AG08395 (cell line): ENCODE measurements around the gene TXNRD2.

Experiments used
- DNase-seq: peaks from one replicate; pipeline ENCODE4 v3.0.0; 2012; ENCODE audit warnings: mixed read lengths, low spot score

Gene TXNRD2

GRCh38 chr22:19875531-19876313 is 65.9 kb downstream of the TXNRD2 start:
- no peak for DNase-seq

- DNase-seq: no peak
Measured at GRCh38 chr22:19875061-19875530, 66.5 kb downstream of the TXNRD2 start.

GRCh38 chr22:19874307-19875060 is 67.1 kb downstream of the TXNRD2 start:
- no peak for DNase-seq

GRCh38 chr22:19873960-19874306 is 67.7 kb downstream of the TXNRD2 start:
- no peak for DNase-seq

DNA sequence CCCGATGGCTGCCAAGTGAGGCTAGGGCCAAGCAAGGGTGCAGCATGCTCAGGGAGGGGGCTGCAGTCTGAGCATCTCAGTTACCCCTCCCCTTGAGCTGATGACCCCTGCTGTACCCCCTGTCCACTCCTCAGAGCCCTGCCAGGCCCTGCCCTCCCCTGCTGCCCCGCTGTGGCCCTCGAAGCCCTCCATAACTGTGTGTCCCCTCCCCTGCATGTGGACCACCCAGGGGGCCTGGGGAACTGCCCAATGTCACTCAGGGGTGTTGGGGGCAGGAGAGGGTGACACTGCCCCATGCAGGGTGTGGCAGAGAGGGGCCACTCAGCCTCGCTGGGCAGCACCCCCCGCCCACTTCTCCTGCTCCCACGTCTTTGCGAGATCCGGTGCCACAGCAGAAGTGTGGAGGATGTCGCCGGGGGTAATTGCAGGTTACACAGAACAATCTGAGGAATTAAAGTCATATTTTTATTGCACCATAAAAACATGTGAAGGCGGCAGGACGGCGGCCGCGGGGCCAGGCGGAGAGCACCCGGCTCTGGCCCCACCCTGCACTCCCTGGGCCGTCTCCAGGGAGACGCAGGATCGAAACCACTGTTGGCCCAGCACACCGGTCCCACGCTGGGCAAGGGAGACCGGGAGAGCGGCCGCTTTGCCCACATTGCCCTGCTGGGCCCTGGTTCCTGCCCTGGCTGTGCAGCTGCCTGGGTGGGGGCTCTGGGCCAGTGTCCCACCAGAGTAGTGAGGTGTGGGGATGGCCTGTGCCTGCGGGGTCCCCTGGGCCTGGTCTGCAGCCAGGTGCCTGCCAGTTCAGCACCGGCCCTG is 68.3 kb downstream of the TXNRD2 start:
- no peak for DNase-seq

DNA sequence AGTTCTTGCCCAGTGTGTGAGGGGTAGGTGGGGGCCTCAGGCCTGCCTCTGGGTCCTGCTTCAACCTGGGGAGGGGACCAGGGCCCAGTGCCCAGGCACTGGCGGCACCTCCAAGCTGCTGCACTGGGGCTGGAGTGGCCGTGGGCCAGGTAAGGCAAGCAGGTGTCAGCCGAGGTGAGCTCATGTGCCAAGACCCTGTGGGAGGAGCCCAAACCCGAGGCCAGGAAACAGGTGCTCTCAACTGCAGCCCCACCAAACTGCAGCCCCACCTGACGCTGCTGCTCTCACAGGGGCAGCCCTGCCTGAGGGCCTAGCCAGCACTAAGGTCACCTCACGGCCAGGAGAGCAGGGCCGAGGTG is 68.9 kb downstream of the TXNRD2 start:
- DNase-seq: no peak

- no peak for DNase-seq
Measured at GRCh38 chr22:19871845-19872778, 69.5 kb downstream of the TXNRD2 start.

DNA sequence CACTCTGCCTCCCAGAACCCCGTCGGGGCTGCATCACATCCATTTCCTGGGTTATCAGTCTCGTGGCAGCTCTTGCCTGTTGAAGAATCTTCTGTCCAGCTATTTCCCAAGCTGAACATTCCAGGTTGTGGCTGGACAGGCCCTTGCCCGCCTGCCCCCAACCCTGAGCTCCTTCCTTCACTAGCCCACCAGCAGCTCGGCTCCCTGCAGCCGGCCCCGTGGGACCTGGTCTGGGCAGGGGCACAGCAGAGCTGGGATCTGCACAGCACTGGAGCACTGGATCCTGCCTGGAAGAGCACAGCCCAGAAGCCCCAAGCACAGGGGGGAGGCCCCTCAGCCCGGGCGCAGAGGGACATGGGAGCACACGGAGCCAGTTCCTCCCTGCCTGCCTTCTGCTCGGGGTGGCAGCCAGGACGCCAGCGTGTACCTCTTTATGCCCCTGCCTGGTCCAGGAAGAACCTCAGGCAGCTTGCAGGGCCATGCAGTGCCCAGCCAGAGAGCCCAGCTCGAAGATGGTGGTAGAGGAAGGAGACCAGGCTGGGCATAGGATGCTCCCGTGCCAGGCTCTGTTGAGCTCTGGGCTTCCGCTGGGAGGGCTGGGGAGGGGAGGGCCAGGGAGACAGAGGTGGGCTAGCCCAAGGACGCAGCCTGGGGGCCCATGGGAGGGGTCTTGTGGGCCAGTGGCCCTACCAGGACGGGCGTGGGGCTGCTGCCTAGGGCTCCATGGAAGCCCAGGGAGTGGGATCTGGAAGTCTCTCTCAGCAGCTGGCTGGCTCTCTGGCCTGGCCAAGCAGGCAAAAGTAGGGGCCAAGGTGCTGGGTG is 70.4 kb downstream of the TXNRD2 start:
- no peak for DNase-seq

DNA sequence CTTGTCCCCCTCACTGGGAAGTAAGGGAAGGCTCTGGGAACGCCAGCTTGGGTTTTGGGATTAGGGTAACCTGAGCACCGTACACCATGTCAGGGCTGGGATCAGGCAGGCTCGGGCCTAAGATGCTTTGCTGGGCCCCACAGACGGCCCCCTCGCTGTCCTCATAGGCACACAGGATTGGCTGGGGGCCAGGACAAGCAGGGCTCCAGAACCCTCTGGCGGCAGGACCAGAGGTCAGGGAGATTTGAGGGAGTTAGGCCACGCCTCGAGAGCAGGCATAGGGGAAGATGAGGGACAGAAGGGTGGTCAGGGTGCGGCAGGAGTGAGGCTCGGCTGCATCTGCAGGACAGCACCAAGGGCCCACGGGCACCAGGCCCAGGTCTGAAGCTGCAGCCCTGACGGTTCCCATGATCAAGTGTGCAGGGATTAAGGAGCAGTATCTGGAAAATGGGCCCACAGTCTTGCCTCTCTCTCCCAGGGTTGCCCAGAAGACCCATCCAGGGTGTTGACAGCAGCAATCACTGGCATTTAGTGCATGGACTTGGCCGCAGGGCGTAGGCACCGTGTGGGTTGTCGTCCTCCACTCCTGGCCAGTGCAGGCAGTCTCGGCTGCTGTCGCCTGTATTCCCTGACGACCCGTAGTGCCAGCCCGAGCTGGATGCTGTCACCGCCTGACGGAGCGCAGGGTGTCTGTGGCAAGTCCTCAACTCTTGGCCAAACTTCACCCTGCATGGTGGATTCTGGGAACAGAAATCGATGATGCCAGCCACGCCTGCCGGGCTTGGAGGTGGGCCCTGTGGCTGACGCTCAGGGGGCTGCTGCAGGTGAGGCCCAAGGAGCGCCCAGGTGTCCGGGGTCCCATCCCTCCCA is 71.2 kb downstream of the TXNRD2 start:
- no peak for DNase-seq

GRCh38 chr22:19869497-19870152 is 72.0 kb downstream of the TXNRD2 start:
- DNase-seq: no peak

- DNase-seq: no peak
Measured at GRCh38 chr22:19868773-19869471, 72.7 kb downstream of the TXNRD2 start.

GRCh38 chr22:19868333-19868732 is 73.3 kb downstream of the TXNRD2 start:
- DNase-seq: no peak

DNA sequence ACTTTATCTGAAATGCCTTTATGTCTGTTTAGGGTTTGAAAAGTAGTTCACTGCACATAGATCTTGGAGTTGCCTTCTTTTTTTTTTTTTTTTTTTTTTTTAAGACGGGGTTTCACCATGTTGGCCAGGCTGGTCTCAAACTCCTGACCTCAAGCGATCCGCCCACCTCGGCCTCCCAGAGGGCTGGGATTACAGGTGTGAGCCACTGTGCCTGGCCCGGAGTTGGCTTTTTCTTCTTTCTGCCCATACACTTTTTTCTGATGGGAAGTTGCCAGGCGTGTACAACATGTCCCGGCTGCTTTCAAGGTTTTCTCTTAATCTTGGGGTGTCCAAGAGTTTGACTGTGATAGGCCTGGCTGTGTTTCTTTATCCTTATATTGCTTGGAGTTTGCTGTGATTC is 74.0 kb downstream of the TXNRD2 start:
- DNase-seq: no peak

DNA sequence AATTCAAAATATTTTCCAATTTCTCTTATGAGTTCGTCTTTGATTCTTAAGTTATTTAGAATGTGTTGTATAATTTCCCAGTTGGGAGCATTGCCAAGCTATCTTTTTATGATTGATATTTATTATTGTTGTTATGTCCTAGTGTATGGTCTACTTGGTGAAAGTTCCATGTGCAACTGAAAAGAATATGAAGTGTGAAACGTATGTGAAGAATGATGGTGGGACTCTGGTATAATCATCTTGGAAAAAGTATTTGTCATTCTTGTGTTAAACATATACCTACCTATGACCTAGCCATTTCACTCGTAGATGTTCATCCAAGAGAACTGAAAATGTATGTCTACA is 75.0 kb downstream of the TXNRD2 start:
- no peak for DNase-seq

DNA sequence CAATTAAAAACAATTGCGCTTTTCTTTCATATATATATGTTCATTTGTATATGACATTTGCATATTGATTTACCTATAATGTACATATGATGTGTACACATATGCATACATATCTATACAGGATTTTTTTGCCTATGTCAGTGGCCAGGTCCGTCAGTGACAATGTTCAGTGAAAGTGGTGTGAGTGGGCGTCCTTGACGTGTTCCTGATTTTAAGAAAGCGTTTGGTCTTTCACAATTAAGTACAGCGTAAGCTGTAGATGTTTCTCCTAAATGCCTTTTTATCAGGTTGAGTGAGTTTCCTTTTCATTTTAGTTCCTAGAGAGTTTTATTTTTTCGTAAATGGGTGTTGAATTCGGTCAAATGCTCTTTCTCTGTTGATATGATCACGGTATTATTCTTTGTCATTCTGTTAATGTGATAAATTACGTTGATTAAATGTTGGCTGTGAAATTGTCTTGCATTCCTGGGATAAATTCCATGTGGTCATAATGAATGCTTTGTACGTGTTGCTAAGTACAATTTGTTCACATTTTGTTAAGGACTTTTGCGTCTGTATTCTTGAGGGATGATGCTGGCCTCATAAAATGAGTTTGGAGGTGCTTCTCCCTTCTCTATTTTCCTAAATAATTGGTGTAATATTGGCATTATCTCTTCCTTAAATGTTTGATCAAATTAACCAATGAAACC is 76.3 kb downstream of the TXNRD2 start:
- no peak for DNase-seq

GRCh38 chr22:19864538-19865106 is 77.0 kb downstream of the TXNRD2 start:
- DNase-seq: no peak

DNA sequence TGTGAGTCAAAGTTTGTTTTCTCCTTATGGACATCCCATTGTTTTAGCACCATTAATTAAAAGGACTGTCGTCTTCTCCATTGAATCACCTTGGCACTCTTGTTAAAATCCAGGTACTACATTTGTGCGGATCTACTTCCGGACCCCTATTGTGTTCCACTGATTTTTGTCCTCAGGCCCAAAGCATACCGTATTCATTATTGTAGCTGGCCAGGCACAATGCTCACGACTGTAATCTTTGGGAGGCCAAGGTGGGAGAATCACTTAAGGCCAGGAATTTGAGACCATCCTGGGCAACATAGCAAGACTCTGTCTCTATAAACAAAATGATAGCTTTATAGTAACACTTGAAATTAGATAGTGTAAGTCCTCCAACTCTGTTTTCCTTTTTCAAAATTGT is 78.0 kb downstream of the TXNRD2 start:
- no peak for DNase-seq
